ENCODE results near the gene SLN.

The SLN gene

GRCh38 chr11:107683807-107684206 is 28.0 kb downstream of the SLN start:
- DNase-seq (ENCODE audit: low spot score), result peak; percentile 9

- DNase-seq (ENCODE audit: low spot score), result no peak
These were observed 28.8 kb downstream of the SLN start for GRCh38 chr11:107683061-107683460.

- DNase-seq (ENCODE audit: low spot score), result no peak
These were observed 29.3 kb downstream of the SLN start for GRCh38 chr11:107682572-107682971.

GRCh38 chr11:107682171-107682570 is 29.7 kb downstream of the SLN start:
- no peak for DNase-seq (ENCODE audit: low spot score)

GRCh38 chr11:107679255-107680024 is 32.4 kb downstream of the SLN start:
- peak; percentile 23 for DNase-seq (ENCODE audit: low spot score)

GRCh38 chr11:107678632-107678971 is 33.3 kb downstream of the SLN start:
- no peak for DNase-seq (ENCODE audit: low spot score)

GRCh38 chr11:107677924-107678631 is 33.8 kb downstream of the SLN start:
- DNase-seq (ENCODE audit: low spot score), result no peak

- DNase-seq (ENCODE audit: low spot score), result no peak
These were observed 35.4 kb downstream of the SLN start for GRCh38 chr11:107676336-107677057.

GRCh38 chr11:107675902-107676301 is 36.0 kb downstream of the SLN start:
- DNase-seq (ENCODE audit: low spot score), result no peak

- no peak for DNase-seq (ENCODE audit: low spot score)
These were observed 41.8 kb downstream of the SLN start for GRCh38 chr11:107669893-107670601.

GRCh38 chr11:107669191-107669740 is 42.6 kb downstream of the SLN start:
- DNase-seq (ENCODE audit: low spot score), result no peak

- no peak for DNase-seq (ENCODE audit: low spot score)
These were observed 44.8 kb downstream of the SLN start for GRCh38 chr11:107666911-107667613.

GRCh38 chr11:107665018-107665417 is 46.8 kb downstream of the SLN start:
- DNase-seq (ENCODE audit: low spot score), result peak; percentile 46

GRCh38 chr11:107661656-107662055 is 50.2 kb downstream of the SLN start:
- no peak for DNase-seq (ENCODE audit: low spot score)

- no peak for DNase-seq (ENCODE audit: low spot score)
These were observed 51.8 kb downstream of the SLN start for GRCh38 chr11:107660066-107660465.

- DNase-seq (ENCODE audit: low spot score), result no peak
These were observed 52.5 kb downstream of the SLN start for GRCh38 chr11:107659310-107659709.
